WTC11 (cell line): ENCODE results near the gene DDR2.

Experiments
- CTCF ChIP-seq: fragments of 200-600 bp; IDR thresholded peaks from 2 replicates; pipeline ENCODE4 v1.8.0; 2022; ENCODE audit warnings: antibody characterized with exemption
- ELF4 ChIP-seq: sonication (generic); formaldehyde crosslinking; IDR thresholded peaks from 2 replicates; pipeline ENCODE4 v1.8.1; 2022; ENCODE audit warnings: low read depth, mild to moderate bottlenecking, moderate library complexity, missing genetic modification reagents
- FOXP1 ChIP-seq: sonication (generic); formaldehyde crosslinking; IDR thresholded peaks from 2 replicates; pipeline ENCODE4 v1.8.0; 2022; ENCODE audit warnings: missing genetic modification reagents, mild to moderate bottlenecking, moderate library complexity, borderline replicate concordance
- HMGXB4 ChIP-seq: sonication (generic); formaldehyde crosslinking; IDR thresholded peaks from 2 replicates; pipeline ENCODE4 v1.8.1; 2023; ENCODE audit warnings: mild to moderate bottlenecking, moderate library complexity, missing genetic modification reagents
- PRDM15 ChIP-seq: sonication (generic); formaldehyde crosslinking; IDR thresholded peaks from 2 replicates; pipeline ENCODE4 v1.8.0; 2022; ENCODE audit warnings: missing genetic modification reagents
- ZNF512 ChIP-seq: sonication (generic); formaldehyde crosslinking; IDR thresholded peaks from 2 replicates; pipeline ENCODE4 v1.8.1; 2022; ENCODE audit warnings: missing genetic modification reagents, borderline replicate concordance
- ZNF671 ChIP-seq: fragments of 250-450 bp; sonication (Bioruptor Pico); IDR thresholded peaks from 2 replicates; pipeline ENCODE4 v1.8.0; 2021; ENCODE audit warnings: mild to moderate bottlenecking

- TF ChIP-seq CTCF (no peak), ELF4 (CRISPR knock-in tag) (no peak), ZNF512 (CRISPR knock-in tag) (no peak), PRDM15 (CRISPR knock-in tag) (no peak), FOXP1 (CRISPR knock-in tag) (no peak), HMGXB4 (no peak), ZNF671 (no peak)
Observed at GRCh38 chr1:162662013-162662412, 29.7 kb downstream of the DDR2 start.
